Kasumi-1 (cell line): ENCODE results near the gene SMIM35.

Source experiments
- DNase-seq, 2 experiments: peaks; one replicate each; lab custom pipeline; 2025; lab: John Stamatoyannopoulos, UW

Gene SMIM35

GRCh38 chr11:118057251-118058145 is 29.3 kb downstream of the SMIM35 start:
- DNase-seq: no peak

- no peak for DNase-seq
These were observed 30.0 kb downstream of the SMIM35 start for GRCh38 chr11:118056806-118057205.

- DNase-seq: no peak
These were observed 30.8 kb downstream of the SMIM35 start for GRCh38 chr11:118055966-118056365.

- DNase-seq: no peak
These were observed 31.8 kb downstream of the SMIM35 start for GRCh38 chr11:118054712-118055640.

- DNase-seq: no peak
These were observed 34.1 kb downstream of the SMIM35 start for GRCh38 chr11:118052581-118053206.

GRCh38 chr11:118051611-118052461 is 34.9 kb downstream of the SMIM35 start:
- DNase-seq: no peak

- no peak for DNase-seq
These were observed 35.6 kb downstream of the SMIM35 start for GRCh38 chr11:118051136-118051610.

- no peak for DNase-seq
These were observed 36.4 kb downstream of the SMIM35 start for GRCh38 chr11:118050208-118050891.

GRCh38 chr11:118049771-118050170 is 37.0 kb downstream of the SMIM35 start:
- DNase-seq: no peak

- DNase-seq: no peak
These were observed 38.0 kb downstream of the SMIM35 start for GRCh38 chr11:118048472-118049370.

GRCh38 chr11:118047749-118048148 is 39.0 kb downstream of the SMIM35 start:
- DNase-seq: no peak

GRCh38 chr11:118046964-118047700 is 39.6 kb downstream of the SMIM35 start:
- no peak for DNase-seq

GRCh38 chr11:118046051-118046963 is 40.5 kb downstream of the SMIM35 start:
- no peak for DNase-seq

- DNase-seq: no peak
These were observed 41.6 kb downstream of the SMIM35 start for GRCh38 chr11:118045191-118045590.

- no peak for DNase-seq
These were observed 44.0 kb downstream of the SMIM35 start for GRCh38 chr11:118042796-118043195.

GRCh38 chr11:118042141-118042540 is 44.6 kb downstream of the SMIM35 start:
- no peak for DNase-seq

- no peak for DNase-seq
These were observed 53.3 kb downstream of the SMIM35 start for GRCh38 chr11:118033443-118033842.

- no peak for DNase-seq
These were observed 58.1 kb downstream of the SMIM35 start for GRCh38 chr11:118028626-118029025.
